WTC11 (cell line): Measurements from ENCODE around the gene NTRK3. TPM values are rescaled to one million over a fixed set of nuclear protein-coding genes. Genes with fewer than 3 reads are reported as not detected.

Experiments used
- ATAC-seq: fragments of 200-7000 bp; cut with Tn5 transposase; 2 replicates; pipeline ENCODE4 v1.10.0; 2021; ENCODE audit warnings: mild to moderate bottlenecking, moderate library complexity
- CTCF ChIA-PET: fragments of 300-600 bp; sonication (Branson Sonifier 250); formaldehyde crosslinking; loops from one replicate; lab custom pipeline; 2021; ENCODE audit warnings: antibody characterized with exemption; lab: Charles Lee
- POLR2A ChIA-PET: fragments of 350-600 bp; sonication (Branson Sonifier 250); formaldehyde crosslinking; loops from one replicate; lab custom pipeline; 2021; ENCODE audit warnings: antibody characterized with exemption; lab: Charles Lee
- DNase-seq: peaks from one replicate; pipeline ENCODE4 v3.0.0; 2021; ENCODE audit warnings: low spot score
- H3K27ac Mint-ChIP-seq: 2 replicates; pipeline ENCODE4 v1.8.0; 2021; ENCODE audit warnings: mixed read lengths
- H3K27me3 Mint-ChIP-seq: 2 replicates; pipeline ENCODE4 v1.8.0; 2021; ENCODE audit warnings: low read depth, mild to moderate bottlenecking, moderate library complexity, mixed read lengths
- H3K36me3 Mint-ChIP-seq: 2 replicates; pipeline ENCODE4 v1.8.0; 2021; ENCODE audit warnings: mixed read lengths
- H3K4me1 Mint-ChIP-seq: 2 replicates; pipeline ENCODE4 v1.8.0; 2022; ENCODE audit warnings: mixed read lengths
- H3K4me3 Mint-ChIP-seq: 2 replicates; pipeline ENCODE4 v1.8.0; 2021; ENCODE audit warnings: mild to moderate bottlenecking, moderate library complexity, mixed read lengths
- H3K9me3 Mint-ChIP-seq: 2 replicates; pipeline ENCODE4 v1.8.0; 2021; ENCODE audit warnings: mixed read lengths
- ATF1 ChIP-seq: sonication (generic); formaldehyde crosslinking; IDR thresholded peaks from 2 replicates; pipeline ENCODE4 v1.8.1; 2023; ENCODE audit warnings: mild to moderate bottlenecking, moderate library complexity, missing genetic modification reagents
- CREB1 ChIP-seq: sonication (generic); formaldehyde crosslinking; IDR thresholded peaks from 2 replicates; pipeline ENCODE4 v1.8.0; 2023; ENCODE audit warnings: mild to moderate bottlenecking, missing genetic modification reagents
- IRF2 ChIP-seq: sonication (generic); formaldehyde crosslinking; IDR thresholded peaks from 2 replicates; pipeline ENCODE4 v1.8.0; 2022; ENCODE audit warnings: low read depth, missing genetic modification reagents, borderline replicate concordance
- MXD4 ChIP-seq: fragments of 250-450 bp; sonication (Bioruptor Pico); IDR thresholded peaks from 2 replicates; pipeline ENCODE4 v1.8.0; 2021; ENCODE audit warnings: mild to moderate bottlenecking, moderate library complexity, borderline replicate concordance
- NFATC4 ChIP-seq: fragments of 250-450 bp; sonication (Bioruptor Pico); IDR thresholded peaks from 2 replicates; pipeline ENCODE4 v1.9.0; 2021; ENCODE audit warnings: mild to moderate bottlenecking
- NR3C1 ChIP-seq: sonication (generic); formaldehyde crosslinking; conservative IDR thresholded peaks from 2 replicates; pipeline ENCODE4 v1.8.1; 2023; ENCODE audit warnings: low read depth, mild to moderate bottlenecking, missing genetic modification reagents
- PRRX2 ChIP-seq: fragments of 250-450 bp; sonication (Bioruptor Pico); IDR thresholded peaks from 2 replicates; pipeline ENCODE4 v1.8.0; 2021; ENCODE audit warnings: mild to moderate bottlenecking
- RELA ChIP-seq: sonication (generic); formaldehyde crosslinking; IDR thresholded peaks from 2 replicates; pipeline ENCODE4 v1.8.1; 2022; ENCODE audit warnings: missing genetic modification reagents, mild to moderate bottlenecking, borderline replicate concordance
- TCF7 ChIP-seq: sonication (generic); formaldehyde crosslinking; IDR thresholded peaks from 2 replicates; pipeline ENCODE4 v1.8.0; 2022; ENCODE audit warnings: mild to moderate bottlenecking, low read depth, missing genetic modification reagents, moderate library complexity
- total RNA-seq: library from RNA; stranded (reverse); gene quantifications from 3 replicates; pipeline ENCODE4 v1.2.3, GENCODE V29; 2021
- TF ChIP-seq, protein P1 (sequence below): sonication (generic); formaldehyde crosslinking; IDR thresholded peaks from 2 replicates; pipeline ENCODE4 v1.8.1; 2023; ENCODE audit warnings: mild to moderate bottlenecking, missing genetic modification reagents
- TF ChIP-seq, protein P2 (sequence below): sonication (generic); formaldehyde crosslinking; IDR thresholded peaks from 2 replicates; pipeline ENCODE4 v1.8.1; 2023; ENCODE audit warnings: mild to moderate bottlenecking, missing genetic modification reagents, moderate library complexity
- TF ChIP-seq, protein P3 (sequence below): sonication (generic); formaldehyde crosslinking; IDR thresholded peaks from 2 replicates; pipeline ENCODE4 v1.8.0; 2022; ENCODE audit warnings: missing genetic modification reagents
- TF ChIP-seq, protein P4 (sequence below): sonication (generic); formaldehyde crosslinking; IDR thresholded peaks from 2 replicates; pipeline ENCODE4 v1.8.0; 2023; ENCODE audit warnings: mild to moderate bottlenecking, missing genetic modification reagents
- TF ChIP-seq, protein P5 (sequence below): sonication (generic); formaldehyde crosslinking; IDR thresholded peaks from 2 replicates; pipeline ENCODE4 v1.8.0; 2023; ENCODE audit warnings: missing genetic modification reagents, mild to moderate bottlenecking, borderline replicate concordance

Gene NTRK3
- total RNA-seq, 1 experiment from 2014 or later: 12.3 TPM

DNA sequence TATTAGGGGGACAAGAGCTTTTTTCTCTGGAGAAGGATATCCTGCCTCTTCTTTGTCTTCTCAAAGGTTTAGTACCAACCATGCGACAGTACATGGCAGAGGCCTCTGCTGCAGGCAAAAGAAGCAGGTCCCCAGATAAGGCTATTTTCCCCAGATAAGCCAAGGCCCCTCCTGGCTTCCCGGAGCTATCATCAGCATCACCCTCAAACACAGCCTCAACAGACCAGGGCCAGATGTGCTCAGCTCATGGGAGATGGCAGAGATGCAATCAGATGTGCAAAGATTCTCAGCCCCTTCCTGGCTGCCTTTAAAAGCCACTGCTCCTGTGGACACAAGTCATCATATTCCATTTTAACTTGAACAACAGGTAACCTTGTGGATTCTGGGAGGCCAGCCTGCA, 49.0 kb downstream of the NTRK3 start (continued):
- TF ChIP-seq, protein P1, sequence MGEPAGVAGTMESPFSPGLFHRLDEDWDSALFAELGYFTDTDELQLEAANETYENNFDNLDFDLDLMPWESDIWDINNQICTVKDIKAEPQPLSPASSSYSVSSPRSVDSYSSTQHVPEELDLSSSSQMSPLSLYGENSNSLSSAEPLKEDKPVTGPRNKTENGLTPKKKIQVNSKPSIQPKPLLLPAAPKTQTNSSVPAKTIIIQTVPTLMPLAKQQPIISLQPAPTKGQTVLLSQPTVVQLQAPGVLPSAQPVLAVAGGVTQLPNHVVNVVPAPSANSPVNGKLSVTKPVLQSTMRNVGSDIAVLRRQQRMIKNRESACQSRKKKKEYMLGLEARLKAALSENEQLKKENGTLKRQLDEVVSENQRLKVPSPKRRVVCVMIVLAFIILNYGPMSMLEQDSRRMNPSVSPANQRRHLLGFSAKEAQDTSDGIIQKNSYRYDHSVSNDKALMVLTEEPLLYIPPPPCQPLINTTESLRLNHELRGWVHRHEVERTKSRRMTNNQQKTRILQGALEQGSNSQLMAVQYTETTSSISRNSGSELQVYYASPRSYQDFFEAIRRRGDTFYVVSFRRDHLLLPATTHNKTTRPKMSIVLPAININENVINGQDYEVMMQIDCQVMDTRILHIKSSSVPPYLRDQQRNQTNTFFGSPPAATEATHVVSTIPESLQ (CRISPR knock-in tag): no peak

DNA sequence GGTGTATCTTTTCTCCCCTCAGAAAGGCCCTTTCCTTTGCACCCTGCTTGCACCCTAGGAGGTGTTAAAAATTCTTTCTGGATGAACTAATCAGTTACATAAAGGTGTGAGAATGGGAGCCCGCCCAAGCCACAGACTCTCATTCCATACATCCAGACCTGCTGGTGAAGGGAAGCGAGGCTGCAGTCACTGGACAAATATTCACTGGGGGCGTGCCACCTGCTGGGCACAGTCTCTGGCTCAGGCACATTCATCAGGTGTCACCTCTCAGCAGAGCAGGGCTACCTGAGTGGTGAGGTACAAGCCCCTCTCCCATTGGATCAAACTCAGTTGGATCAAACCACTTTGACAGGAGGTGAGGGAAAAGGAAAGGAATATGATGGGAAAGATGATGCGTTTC, 52.0 kb downstream of the NTRK3 start:
- H3K36me3 Mint-ChIP-seq: no peaks in the 10 kb centered on the region
- H3K4me1 Mint-ChIP-seq: peaks cover 12% of the 10 kb centered on the region
- no peaks in the 10 kb centered on the region for H3K9me3 Mint-ChIP-seq
- DNase-seq (no peak), ATAC-seq (no peak)
- H3K4me3 Mint-ChIP-seq: no peak overlapping the region
- H3K27me3 Mint-ChIP-seq: no peaks in the 10 kb centered on the region
- no peak for TF ChIP-seq IRF2
- POLR2A ChIA-PET: no interaction called here
- H3K27ac Mint-ChIP-seq: no peak overlapping the region
- CTCF ChIA-PET: no interaction called here

DNA sequence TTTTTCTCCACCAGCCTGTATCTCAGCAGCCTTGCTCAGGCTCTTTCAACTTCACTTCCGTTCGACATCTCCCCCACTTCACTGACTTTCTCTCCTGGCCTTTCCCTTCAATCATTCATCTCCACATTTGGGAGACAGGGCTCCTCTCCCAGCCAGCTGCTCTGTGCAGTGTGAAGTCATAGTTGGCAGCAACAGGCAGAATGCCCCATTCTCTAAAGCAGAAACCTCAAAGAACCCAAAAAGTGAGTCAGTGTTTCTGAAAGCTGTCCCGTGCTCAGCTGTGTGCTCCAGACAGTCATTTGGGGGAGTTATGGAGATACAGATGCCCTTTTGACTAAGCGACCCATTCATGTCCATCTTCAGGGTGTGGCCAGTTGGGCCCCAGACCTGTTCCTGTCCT, 54.3 kb downstream of the NTRK3 start:
- H3K36me3 Mint-ChIP-seq: no peaks in the 10 kb centered on the region
- H3K27me3 Mint-ChIP-seq: no peaks in the 10 kb centered on the region
- POLR2A ChIA-PET: no interaction called here
- H3K4me1 Mint-ChIP-seq: no peaks in the 10 kb centered on the region
- CTCF ChIA-PET: no interaction called here
- no peak overlapping the region for H3K4me3 Mint-ChIP-seq
- H3K27ac Mint-ChIP-seq: no peak overlapping the region
- no peak for DNase-seq
- TF ChIP-seq TCF7 (CRISPR knock-in tag) (no peak), ATF1 (CRISPR knock-in tag) (no peak), MXD4 (CRISPR knock-in tag) (no peak), RELA (CRISPR knock-in tag) (no peak), CREB1 (no peak), PRRX2 (no peak)
- TF ChIP-seq, protein P2, sequence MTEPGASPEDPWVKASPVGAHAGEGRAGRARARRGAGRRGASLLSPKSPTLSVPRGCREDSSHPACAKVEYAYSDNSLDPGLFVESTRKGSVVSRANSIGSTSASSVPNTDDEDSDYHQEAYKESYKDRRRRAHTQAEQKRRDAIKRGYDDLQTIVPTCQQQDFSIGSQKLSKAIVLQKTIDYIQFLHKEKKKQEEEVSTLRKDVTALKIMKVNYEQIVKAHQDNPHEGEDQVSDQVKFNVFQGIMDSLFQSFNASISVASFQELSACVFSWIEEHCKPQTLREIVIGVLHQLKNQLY (CRISPR knock-in tag): no peak
- TF ChIP-seq, protein P3, sequence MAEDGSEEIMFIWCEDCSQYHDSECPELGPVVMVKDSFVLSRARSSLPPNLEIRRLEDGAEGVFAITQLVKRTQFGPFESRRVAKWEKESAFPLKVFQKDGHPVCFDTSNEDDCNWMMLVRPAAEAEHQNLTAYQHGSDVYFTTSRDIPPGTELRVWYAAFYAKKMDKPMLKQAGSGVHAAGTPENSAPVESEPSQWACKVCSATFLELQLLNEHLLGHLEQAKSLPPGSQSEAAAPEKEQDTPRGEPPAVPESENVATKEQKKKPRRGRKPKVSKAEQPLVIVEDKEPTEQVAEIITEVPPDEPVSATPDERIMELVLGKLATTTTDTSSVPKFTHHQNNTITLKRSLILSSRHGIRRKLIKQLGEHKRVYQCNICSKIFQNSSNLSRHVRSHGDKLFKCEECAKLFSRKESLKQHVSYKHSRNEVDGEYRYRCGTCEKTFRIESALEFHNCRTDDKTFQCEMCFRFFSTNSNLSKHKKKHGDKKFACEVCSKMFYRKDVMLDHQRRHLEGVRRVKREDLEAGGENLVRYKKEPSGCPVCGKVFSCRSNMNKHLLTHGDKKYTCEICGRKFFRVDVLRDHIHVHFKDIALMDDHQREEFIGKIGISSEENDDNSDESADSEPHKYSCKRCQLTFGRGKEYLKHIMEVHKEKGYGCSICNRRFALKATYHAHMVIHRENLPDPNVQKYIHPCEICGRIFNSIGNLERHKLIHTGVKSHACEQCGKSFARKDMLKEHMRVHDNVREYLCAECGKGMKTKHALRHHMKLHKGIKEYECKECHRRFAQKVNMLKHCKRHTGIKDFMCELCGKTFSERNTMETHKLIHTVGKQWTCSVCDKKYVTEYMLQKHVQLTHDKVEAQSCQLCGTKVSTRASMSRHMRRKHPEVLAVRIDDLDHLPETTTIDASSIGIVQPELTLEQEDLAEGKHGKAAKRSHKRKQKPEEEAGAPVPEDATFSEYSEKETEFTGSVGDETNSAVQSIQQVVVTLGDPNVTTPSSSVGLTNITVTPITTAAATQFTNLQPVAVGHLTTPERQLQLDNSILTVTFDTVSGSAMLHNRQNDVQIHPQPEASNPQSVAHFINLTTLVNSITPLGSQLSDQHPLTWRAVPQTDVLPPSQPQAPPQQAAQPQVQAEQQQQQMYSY (CRISPR knock-in tag): no peak
- TF ChIP-seq, protein P4, sequence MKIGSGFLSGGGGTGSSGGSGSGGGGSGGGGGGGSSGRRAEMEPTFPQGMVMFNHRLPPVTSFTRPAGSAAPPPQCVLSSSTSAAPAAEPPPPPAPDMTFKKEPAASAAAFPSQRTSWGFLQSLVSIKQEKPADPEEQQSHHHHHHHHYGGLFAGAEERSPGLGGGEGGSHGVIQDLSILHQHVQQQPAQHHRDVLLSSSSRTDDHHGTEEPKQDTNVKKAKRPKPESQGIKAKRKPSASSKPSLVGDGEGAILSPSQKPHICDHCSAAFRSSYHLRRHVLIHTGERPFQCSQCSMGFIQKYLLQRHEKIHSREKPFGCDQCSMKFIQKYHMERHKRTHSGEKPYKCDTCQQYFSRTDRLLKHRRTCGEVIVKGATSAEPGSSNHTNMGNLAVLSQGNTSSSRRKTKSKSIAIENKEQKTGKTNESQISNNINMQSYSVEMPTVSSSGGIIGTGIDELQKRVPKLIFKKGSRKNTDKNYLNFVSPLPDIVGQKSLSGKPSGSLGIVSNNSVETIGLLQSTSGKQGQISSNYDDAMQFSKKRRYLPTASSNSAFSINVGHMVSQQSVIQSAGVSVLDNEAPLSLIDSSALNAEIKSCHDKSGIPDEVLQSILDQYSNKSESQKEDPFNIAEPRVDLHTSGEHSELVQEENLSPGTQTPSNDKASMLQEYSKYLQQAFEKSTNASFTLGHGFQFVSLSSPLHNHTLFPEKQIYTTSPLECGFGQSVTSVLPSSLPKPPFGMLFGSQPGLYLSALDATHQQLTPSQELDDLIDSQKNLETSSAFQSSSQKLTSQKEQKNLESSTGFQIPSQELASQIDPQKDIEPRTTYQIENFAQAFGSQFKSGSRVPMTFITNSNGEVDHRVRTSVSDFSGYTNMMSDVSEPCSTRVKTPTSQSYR: no peak
- peaks cover 3% of the 10 kb centered on the region for H3K9me3 Mint-ChIP-seq
- no peak for ATAC-seq

DNA sequence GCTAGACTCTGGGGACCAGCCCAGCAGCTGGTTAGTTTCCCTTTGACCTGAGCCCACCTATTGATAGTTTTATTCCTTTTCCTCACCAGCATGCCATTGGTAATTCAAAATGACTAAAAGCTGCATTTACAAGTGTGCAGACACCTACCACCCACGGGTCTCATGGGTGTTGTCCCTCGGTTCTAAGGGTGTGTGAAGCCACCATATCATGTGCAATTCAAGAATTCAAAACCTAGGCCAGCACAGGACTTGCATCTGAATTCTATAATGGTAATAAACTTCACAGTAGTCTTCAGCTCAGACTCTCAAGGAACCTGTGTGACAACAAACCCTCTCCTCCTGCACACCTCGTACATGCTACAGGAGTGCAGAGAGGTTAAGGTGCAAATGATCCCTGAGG, 55.3 kb downstream of the NTRK3 start:
- ChIA-PET CTCF (no interaction called here), POLR2A (no interaction called here)
- H3K27ac Mint-ChIP-seq: no peak overlapping the region
- no peak for DNase-seq
- no peaks in the 10 kb centered on the region for H3K27me3 Mint-ChIP-seq
- no peak for ATAC-seq
- H3K36me3 Mint-ChIP-seq: no peaks in the 10 kb centered on the region
- H3K4me1 Mint-ChIP-seq: no peaks in the 10 kb centered on the region
- H3K9me3 Mint-ChIP-seq: peaks cover 10% of the 10 kb centered on the region
- TF ChIP-seq, protein P5, sequence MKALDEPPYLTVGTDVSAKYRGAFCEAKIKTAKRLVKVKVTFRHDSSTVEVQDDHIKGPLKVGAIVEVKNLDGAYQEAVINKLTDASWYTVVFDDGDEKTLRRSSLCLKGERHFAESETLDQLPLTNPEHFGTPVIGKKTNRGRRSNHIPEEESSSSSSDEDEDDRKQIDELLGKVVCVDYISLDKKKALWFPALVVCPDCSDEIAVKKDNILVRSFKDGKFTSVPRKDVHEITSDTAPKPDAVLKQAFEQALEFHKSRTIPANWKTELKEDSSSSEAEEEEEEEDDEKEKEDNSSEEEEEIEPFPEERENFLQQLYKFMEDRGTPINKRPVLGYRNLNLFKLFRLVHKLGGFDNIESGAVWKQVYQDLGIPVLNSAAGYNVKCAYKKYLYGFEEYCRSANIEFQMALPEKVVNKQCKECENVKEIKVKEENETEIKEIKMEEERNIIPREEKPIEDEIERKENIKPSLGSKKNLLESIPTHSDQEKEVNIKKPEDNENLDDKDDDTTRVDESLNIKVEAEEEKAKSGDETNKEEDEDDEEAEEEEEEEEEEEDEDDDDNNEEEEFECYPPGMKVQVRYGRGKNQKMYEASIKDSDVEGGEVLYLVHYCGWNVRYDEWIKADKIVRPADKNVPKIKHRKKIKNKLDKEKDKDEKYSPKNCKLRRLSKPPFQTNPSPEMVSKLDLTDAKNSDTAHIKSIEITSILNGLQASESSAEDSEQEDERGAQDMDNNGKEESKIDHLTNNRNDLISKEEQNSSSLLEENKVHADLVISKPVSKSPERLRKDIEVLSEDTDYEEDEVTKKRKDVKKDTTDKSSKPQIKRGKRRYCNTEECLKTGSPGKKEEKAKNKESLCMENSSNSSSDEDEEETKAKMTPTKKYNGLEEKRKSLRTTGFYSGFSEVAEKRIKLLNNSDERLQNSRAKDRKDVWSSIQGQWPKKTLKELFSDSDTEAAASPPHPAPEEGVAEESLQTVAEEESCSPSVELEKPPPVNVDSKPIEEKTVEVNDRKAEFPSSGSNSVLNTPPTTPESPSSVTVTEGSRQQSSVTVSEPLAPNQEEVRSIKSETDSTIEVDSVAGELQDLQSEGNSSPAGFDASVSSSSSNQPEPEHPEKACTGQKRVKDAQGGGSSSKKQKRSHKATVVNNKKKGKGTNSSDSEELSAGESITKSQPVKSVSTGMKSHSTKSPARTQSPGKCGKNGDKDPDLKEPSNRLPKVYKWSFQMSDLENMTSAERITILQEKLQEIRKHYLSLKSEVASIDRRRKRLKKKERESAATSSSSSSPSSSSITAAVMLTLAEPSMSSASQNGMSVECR (CRISPR knock-in tag): no peak
- TF ChIP-seq NR3C1 (CRISPR knock-in tag) (no peak), NFATC4 (CRISPR knock-in tag) (no peak), IRF2 (no peak)
- H3K4me3 Mint-ChIP-seq: no peak overlapping the region
